Heart left ventricle (tissue), 13 donors: Measurements from ENCODE around the gene MINDY3.

Experiments
- CTCF ChIP-seq, 12 donors: fragments of 200-600 bp; sonication (generic) in 4 of 12; IDR thresholded peaks; one replicate each; pipeline versions ENCODE4 v1.5.0 to v1.8.0; 2018 to 2022; ENCODE audit warnings: antibody characterized with exemption in 12 of 12, mild to moderate bottlenecking in 5 of 12
- POLR2A ChIP-seq, 2 donors: fragments of 450-650 bp; IDR thresholded peaks; one replicate each; pipeline ENCODE4 v1.6.1; 2017; ENCODE audit warnings: antibody characterized with exemption in 2 of 2, mild to moderate bottlenecking in 2 of 2, moderate library complexity in 2 of 2
- donor health status: ischemic (EF 13 %, LVEDD 7.1; RV severe dilation, severe dysfunction).
- donor health status: DM: no; HTN: yes; CAD: no.
- donor health status: DM: no; HTN: no; CAD: no.
- donor health status: ischemic (EF 25% LVEDD 6.9; RV normal size, moderate dysfunction).
- donor health status: ischemic (EF 25% LVEDD 5.7; RV mildly dilated, moderate dysfunction).
- donor health status: ischemic (EF 35%, LVEDD 5.7; RV mildly dilated, moderate dysfunction).
- donor health status: nonischemic (EF 11% LVEDD 7.7; RV severe dilation, severe dysfunction).
- donor health status: DM: yes; HTN: yes; CAD: no.
- donor health status: PGD.
- donor health status: ischemic (EF 29% LVEDD 5.4; RV normal size, mild dysfunction).
- donor health status: nonischemic (EF 23%, LVEDD 6.1; RV moderate dilation, normal function).

GRCh38 chr10:15759265-15759664 lies 101.0 kb downstream of the MINDY3 start:
- TF ChIP-seq CTCF (IDR thresholded peaks at IDR 0.05) = no peak
- no peak for TF ChIP-seq POLR2A (IDR thresholded peaks at IDR 0.05)
